ENCODE data around the gene VAV1. TPM values are rescaled to one million over a fixed set of nuclear protein-coding genes. Genes with fewer than 3 reads are reported as not detected.
"Not testable (repeated sequence)": the region's sequence is repeated elsewhere in the genome, so short reads cannot be mapped to it uniquely, and the experiment has no call there.

VAV1 gene
- total RNA-seq, 1 donor from 2014 or later: 1.8 TPM

GRCh38 chr19:6825076-6825774 lies 52.7 kb downstream of the VAV1 start:
- H3K27me3 ChIP-seq (ENCODE audit: low read depth): peaks cover 66% of the 10 kb centered on the region
- no peak overlapping the region for H3K4me3 ChIP-seq
- no peaks in the 10 kb centered on the region for H3K4me1 ChIP-seq
- TF ChIP-seq CTCF (IDR thresholded peaks at IDR 0.05; ENCODE audit: borderline replicate concordance): no peak
- H3K36me3 ChIP-seq: no peaks in the 10 kb centered on the region
- no peak overlapping the region for H3K27ac ChIP-seq (replicated peaks)
- no peak for DNase-seq
- H3K9me3 ChIP-seq (replicated peaks): peaks cover 18% of the 10 kb centered on the region
- intact Hi-C loops (cut with micrococcal nuclease): no loop called here

- H3K36me3 ChIP-seq: no peaks in the 10 kb centered on the region
- H3K27ac ChIP-seq (replicated peaks): no peak overlapping the region
- TF ChIP-seq CTCF (IDR thresholded peaks at IDR 0.05; ENCODE audit: borderline replicate concordance): no peak
- no peak for DNase-seq
- intact Hi-C loops (cut with micrococcal nuclease): no loop called here
- H3K4me3 ChIP-seq: no peak overlapping the region
- peaks cover 55% of the 10 kb centered on the region for H3K27me3 ChIP-seq (ENCODE audit: low read depth)
- H3K9me3 ChIP-seq (replicated peaks): peaks cover 8% of the 10 kb centered on the region
- no peaks in the 10 kb centered on the region for H3K4me1 ChIP-seq
Measured at GRCh38 chr19:6826281-6826920, 53.9 kb downstream of the VAV1 start.

GRCh38 chr19:6828306-6828697 lies 55.8 kb downstream of the VAV1 start:
- intact Hi-C loops (cut with micrococcal nuclease): no loop called here

GRCh38 chr19:6828698-6829633 lies 56.5 kb downstream of the VAV1 start:
- no peak for TF ChIP-seq CTCF (IDR thresholded peaks at IDR 0.05; ENCODE audit: borderline replicate concordance)
- peaks cover 6% of the 10 kb centered on the region for H3K9me3 ChIP-seq (replicated peaks)
- intact Hi-C loops (cut with micrococcal nuclease): no loop called here
- peaks cover 56% of the 10 kb centered on the region for H3K27me3 ChIP-seq (ENCODE audit: low read depth)
- H3K4me1 ChIP-seq: no peaks in the 10 kb centered on the region
- no peak for DNase-seq
- H3K27ac ChIP-seq (replicated peaks): no peak overlapping the region
- H3K4me3 ChIP-seq: no peak overlapping the region
- no peaks in the 10 kb centered on the region for H3K36me3 ChIP-seq

More at GRCh38 chr19:6828306-6828697, 55.8 kb downstream of the VAV1 start:
- Histone ChIP-seq H3K27ac (replicated peaks) (no peak overlapping the region), H3K9me3 (replicated peaks) (peaks cover 6% of the 10 kb centered on the region), H3K27me3 (ENCODE audit: low read depth) (peaks cover 49% of the 10 kb centered on the region), H3K4me1 (no peaks in the 10 kb centered on the region), H3K4me3 (no peak overlapping the region), H3K36me3 (no peaks in the 10 kb centered on the region)
- DNase-seq: no peak
- TF ChIP-seq CTCF (IDR thresholded peaks at IDR 0.05; ENCODE audit: borderline replicate concordance): no peak

GRCh38 chr19:6829829-6830228 lies 57.3 kb downstream of the VAV1 start:
- H3K27me3 ChIP-seq (ENCODE audit: low read depth): peaks cover 60% of the 10 kb centered on the region
- H3K36me3 ChIP-seq; intact Hi-C loops (cut with micrococcal nuclease): not testable (repeated sequence)

GRCh38 chr19:6831084-6831483 lies 58.6 kb downstream of the VAV1 start:
- H3K9me3 ChIP-seq (replicated peaks); H3K36me3 ChIP-seq; H3K4me1 ChIP-seq; intact Hi-C loops (cut with micrococcal nuclease); H3K4me3 ChIP-seq; DNase-seq; H3K27ac ChIP-seq (replicated peaks): not testable (repeated sequence)
- peaks cover 52% of the 10 kb centered on the region for H3K27me3 ChIP-seq (ENCODE audit: low read depth)

More at GRCh38 chr19:6829829-6830228, 57.3 kb downstream of the VAV1 start:
- H3K4me3 ChIP-seq; H3K9me3 ChIP-seq (replicated peaks); DNase-seq; H3K27ac ChIP-seq (replicated peaks); H3K4me1 ChIP-seq: not testable (repeated sequence)
